GM19035 (cell line): ENCODE results near the gene CAMSAP3.

Experiments used
- ATAC-seq: cut with Tn5 transposase; IDR thresholded peaks from one replicate; pipeline ENCODE4 v1.9.1; 2021; ENCODE audit not compliant: unreplicated experiment

Gene CAMSAP3

GRCh38 chr19:7595466-7596133 lies at the start of gene CAMSAP3:
TSS of gene CAMSAP3 (plus strand) at chr19:7595863. CDS start at chr19:7596003, 140 bp downstream.
- no peak for ATAC-seq

DNA sequence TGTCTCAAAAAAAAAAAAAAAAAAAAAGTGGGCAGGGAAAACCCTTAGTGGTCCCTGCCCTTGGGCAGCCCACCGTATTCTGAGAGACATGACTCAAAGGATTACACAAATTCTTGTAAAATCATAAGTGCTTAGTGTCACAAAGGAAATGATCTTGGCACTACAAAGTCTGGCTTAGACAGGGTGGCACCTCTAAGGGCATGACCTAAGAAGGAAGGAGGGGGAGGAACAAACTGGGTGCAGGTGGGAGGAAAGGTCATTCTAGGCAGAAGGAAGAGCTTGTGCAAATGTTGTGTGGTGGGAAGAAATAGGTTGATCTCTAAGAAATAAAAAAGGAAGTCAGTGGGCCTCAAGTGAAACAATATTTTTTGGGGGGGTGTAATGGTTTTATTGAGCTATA lies 49.8 kb upstream of the CAMSAP3 start:
- no peak for ATAC-seq

DNA sequence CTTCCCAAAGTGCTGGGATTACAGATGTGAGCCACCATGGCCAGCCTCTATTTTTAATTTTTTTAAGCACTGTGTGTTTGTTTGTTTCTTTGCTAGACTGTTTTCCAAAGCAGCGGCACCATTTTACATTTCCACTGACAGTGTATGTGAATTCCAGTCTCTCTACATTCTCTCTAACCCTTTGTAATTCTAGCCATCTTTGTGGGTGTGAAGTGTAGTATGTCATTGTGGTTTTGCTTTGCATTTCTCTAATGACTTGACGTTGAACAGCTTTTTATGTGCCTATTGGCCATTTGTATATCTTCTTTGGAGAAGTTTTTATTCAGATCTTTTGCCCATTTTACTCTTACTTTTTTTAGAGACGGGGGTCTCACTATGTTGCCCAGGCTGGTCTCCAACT lies 48.5 kb upstream of the CAMSAP3 start:
- no peak for ATAC-seq

GRCh38 chr19:7549429-7550148 lies 46.1 kb upstream of the CAMSAP3 start:
- ATAC-seq, result no peak

DNA sequence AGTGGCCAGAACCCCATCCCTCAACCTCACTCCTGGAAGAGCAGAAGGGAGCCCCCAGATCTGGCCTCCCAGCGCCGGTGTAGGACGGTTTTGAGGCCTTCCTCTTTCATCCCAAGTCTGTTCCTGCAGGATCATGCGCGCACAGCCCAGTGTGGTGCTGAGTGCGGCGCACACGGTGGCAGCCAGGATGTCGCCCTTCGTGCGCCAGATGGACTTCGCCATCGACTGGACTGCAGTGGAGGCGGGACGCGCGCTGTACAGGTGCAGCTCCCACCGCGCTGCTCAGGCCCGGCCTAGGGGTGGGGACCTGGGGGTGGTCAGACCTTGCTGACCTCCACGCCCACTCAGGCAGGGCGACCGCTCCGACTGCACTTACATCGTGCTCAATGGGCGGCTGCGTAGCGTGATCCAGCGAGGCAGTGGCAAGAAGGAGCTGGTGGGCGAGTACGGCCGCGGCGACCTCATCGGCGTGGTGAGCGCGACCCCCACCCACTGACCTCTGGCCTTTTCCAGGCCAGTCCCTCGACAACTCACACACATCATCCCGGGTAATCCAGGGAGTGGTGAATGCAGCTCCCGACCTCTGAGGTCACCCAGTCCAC lies 45.4 kb upstream of the CAMSAP3 start:
- no peak for ATAC-seq

- no peak for ATAC-seq
These were observed 44.5 kb upstream of the CAMSAP3 start for GRCh38 chr19:7550987-7551761.

GRCh38 chr19:7552781-7553180 lies 42.9 kb upstream of the CAMSAP3 start:
- no peak for ATAC-seq

DNA sequence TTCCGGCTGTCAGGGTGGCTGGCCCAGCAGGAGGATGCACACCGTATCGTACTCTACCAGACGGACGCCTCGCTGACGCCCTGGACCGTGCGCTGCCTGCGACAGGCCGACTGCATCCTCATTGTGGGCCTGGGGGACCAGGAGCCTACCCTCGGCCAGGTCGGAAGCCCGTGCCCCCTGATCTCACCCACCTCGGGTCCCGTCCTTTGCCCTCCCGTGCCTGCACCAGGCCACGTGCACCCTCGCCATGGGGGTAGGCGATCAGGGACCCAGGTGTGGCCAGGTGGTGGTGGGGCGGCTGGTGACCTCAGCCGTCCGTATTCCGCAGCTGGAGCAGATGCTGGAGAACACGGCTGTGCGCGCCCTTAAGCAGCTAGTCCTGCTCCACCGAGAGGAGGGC lies 41.1 kb upstream of the CAMSAP3 start:
- no peak for ATAC-seq

GRCh38 chr19:7554990-7555864 lies 40.4 kb upstream of the CAMSAP3 start:
- ATAC-seq, result no peak

DNA sequence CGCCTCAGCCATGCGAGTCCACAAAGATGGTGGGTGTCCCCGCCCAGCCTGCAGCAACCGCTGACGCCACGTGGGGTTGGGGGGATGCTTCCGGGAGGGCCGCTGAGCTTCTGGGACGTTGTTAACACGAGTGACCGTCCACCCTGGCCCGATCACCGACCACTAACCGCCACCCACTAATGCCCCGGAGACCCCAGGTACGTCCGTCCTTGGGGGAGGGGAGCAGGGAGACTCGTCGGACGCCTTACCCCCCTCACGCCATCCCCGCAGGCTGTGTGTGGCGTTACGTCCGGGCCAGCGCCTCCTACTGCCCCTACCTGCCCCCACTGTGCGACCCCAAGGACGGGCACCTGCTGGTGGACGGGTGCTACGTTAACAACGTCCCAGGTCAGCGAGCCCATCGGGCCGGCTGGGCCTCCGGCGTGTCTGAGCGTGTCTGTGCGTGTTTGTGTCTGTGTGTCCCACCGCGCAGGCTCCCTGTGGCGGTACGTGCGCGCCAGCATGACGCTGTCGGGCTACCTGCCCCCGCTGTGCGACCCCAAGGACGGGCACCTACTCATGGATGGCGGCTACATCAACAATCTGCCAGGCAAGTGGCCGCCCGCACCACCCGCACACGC lies 38.9 kb upstream of the CAMSAP3 start:
- ATAC-seq, result no peak

DNA sequence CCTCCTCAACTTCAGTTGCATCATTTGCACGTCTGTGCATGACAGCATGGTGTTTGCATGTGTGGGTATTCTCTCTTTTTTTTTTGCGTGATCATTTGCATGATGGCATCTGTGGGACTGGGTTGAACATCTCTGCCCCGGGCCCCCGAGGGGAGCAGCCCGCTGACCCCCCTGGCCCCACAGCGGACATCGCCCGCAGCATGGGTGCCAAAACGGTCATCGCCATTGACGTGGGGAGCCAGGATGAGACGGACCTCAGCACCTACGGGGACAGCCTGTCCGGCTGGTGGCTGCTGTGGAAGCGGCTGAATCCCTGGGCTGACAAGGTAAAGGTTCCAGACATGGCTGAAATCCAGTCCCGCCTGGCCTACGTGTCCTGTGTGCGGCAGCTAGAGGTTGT lies 37.0 kb upstream of the CAMSAP3 start:
- ATAC-seq, result no peak

GRCh38 chr19:7559102-7559501 lies 36.6 kb upstream of the CAMSAP3 start:
- ATAC-seq, result no peak

DNA sequence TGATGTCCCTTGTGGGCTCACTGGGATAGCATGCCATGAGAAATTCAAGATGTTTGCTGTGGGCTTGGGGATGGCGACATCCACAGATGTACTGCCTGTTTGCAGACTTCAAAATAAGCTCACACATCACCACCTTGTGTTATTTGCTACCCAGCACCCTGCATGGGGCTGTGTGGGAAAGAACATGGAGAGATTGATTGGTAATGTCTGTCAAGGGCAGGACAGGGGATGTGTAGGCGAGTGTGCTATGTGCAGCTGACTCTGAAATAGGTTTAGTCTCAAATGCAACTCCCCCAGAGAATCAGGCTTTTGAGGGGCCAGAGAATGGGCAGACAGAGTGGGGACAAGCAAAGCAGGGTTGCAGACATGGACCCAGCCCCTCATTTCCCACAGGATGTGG lies 35.4 kb upstream of the CAMSAP3 start:
- ATAC-seq, result no peak

DNA sequence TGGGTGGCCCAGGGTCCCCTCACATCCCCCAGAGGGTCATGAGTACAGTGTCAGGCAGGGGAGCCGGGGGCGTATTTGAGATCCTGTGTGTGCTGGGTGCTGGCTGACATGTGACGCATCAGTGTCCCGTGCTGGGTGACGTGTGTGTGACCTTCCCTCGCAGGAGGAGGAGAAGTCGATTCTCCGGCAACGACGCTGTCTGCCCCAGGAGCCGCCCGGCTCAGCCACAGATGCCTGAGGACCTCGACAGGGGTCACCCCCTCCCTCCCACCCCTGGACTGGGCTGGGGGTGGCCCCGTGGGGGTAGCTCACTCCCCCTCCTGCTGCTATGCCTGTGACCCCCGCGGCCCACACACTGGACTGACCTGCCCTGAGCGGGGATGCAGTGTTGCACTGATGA lies 34.3 kb upstream of the CAMSAP3 start:
- no peak for ATAC-seq

DNA sequence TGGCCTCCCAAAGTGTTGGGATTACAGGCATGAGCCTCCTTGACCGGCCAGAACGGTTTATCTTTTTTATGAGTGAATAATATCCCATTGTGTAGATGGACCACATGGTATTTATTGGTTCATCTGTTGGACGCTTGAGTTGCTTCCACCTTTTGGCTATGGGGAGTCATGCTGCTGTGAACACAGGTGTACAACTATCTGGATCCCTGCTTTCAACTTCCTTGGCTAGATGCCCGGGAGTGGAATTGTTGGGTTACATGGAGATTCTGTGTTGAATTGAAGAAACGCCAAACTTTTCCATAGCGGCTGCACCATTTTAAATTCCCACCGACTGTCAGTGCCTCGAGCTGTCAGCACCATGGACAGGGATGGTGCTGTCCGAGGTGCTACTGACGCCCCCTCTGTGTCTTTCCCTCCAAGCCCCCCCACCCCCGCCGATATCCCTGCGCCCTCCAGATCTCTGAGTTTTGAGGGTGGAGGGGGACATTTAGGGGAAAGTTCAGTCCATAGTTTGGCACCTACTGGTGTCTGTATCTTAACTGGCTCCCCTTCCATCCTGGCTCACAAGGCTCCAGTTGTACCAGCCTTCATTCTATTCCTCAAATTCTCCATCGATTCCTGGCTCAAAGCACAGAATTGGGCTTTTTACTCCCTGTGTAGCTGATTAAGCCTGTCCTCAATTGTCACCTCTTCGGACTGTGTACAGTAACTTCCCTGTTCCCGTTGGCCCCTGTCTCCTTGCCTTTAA lies 32.8 kb upstream of the CAMSAP3 start:
- ATAC-seq, result no peak

DNA sequence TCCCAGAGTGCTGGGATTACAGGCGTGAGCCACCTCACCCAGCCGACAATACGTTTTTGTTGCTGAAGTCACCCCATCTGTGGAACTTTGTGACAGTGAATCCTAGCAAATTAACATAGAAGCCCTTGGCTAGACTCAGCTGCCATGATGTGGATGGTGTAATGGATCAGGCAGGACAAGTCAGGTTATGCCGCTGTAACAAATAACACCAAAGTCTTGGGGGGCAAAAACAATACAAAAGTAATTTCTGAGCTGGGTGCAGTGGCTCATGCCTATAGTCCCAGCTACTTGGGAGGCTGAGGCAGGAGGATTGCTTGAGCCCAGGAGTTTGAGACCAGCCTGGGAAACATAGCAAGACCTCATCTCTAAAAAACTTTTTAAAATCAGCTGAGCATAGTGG lies 30.8 kb upstream of the CAMSAP3 start:
- ATAC-seq, result no peak

GRCh38 chr19:7565332-7565731 lies 30.3 kb upstream of the CAMSAP3 start:
- no peak for ATAC-seq

GRCh38 chr19:7570761-7571160 lies 24.9 kb upstream of the CAMSAP3 start:
- ATAC-seq, result no peak

GRCh38 chr19:7575434-7576040 lies 20.1 kb upstream of the CAMSAP3 start:
- ATAC-seq, result no peak
